COR-L47 (cell line): ENCODE measurements around the gene PPP1R9A.

Experiments used
- DNase-seq: peaks from one replicate; lab custom pipeline; 2025; lab: John Stamatoyannopoulos, UW

PPP1R9A gene

GRCh38 chr7:95097851-95098250, 190.5 kb downstream of the PPP1R9A start:
- DNase-seq = no peak

GRCh38 chr7:95099106-95099505, 191.7 kb downstream of the PPP1R9A start:
- DNase-seq = no peak

- no peak for DNase-seq
Observed at GRCh38 chr7:95101422-95101821, 194.0 kb downstream of the PPP1R9A start.

GRCh38 chr7:95102662-95103061, 195.3 kb downstream of the PPP1R9A start:
- DNase-seq = no peak

GRCh38 chr7:95104739-95105138, 197.3 kb downstream of the PPP1R9A start:
- peak; percentile 4 for DNase-seq

- DNase-seq = no peak
Observed at GRCh38 chr7:95105627-95106026, 198.2 kb downstream of the PPP1R9A start.

- DNase-seq = no peak
Observed at GRCh38 chr7:95106401-95106800, 199.0 kb downstream of the PPP1R9A start.

GRCh38 chr7:95110707-95111106, 203.3 kb downstream of the PPP1R9A start:
- DNase-seq = no peak

GRCh38 chr7:95113590-95113989, 206.2 kb downstream of the PPP1R9A start:
- no peak for DNase-seq

GRCh38 chr7:95126053-95126709, 218.8 kb downstream of the PPP1R9A start:
- DNase-seq = peak; percentile 4

GRCh38 chr7:95132500-95132899, 225.1 kb downstream of the PPP1R9A start:
- DNase-seq = no peak

GRCh38 chr7:95139922-95140321, 232.5 kb downstream of the PPP1R9A start:
- no peak for DNase-seq

GRCh38 chr7:95141755-95142154, 234.4 kb downstream of the PPP1R9A start:
- DNase-seq = no peak

- DNase-seq = no peak
Observed at GRCh38 chr7:95144256-95144655, 236.9 kb downstream of the PPP1R9A start.

GRCh38 chr7:95155965-95156364, 248.6 kb downstream of the PPP1R9A start:
- DNase-seq = no peak

- DNase-seq = no peak
Observed at GRCh38 chr7:95157381-95157780, 250.0 kb downstream of the PPP1R9A start.

GRCh38 chr7:95169678-95170077, 262.3 kb downstream of the PPP1R9A start:
- no peak for DNase-seq

GRCh38 chr7:95172420-95172819, 265.0 kb downstream of the PPP1R9A start:
- no peak for DNase-seq

GRCh38 chr7:95190515-95190914, 283.1 kb downstream of the PPP1R9A start:
- DNase-seq = no peak

GRCh38 chr7:95191795-95192194, 284.4 kb downstream of the PPP1R9A start:
- DNase-seq = no peak

- DNase-seq = no peak
Observed at GRCh38 chr7:95198863-95199262, 291.5 kb downstream of the PPP1R9A start.

GRCh38 chr7:95199779-95200558, 292.6 kb downstream of the PPP1R9A start:
- DNase-seq = peak; percentile 29

- DNase-seq = no peak
Observed at GRCh38 chr7:95200741-95201140, 293.3 kb downstream of the PPP1R9A start.

GRCh38 chr7:95201727-95202126, 294.3 kb downstream of the PPP1R9A start:
- DNase-seq = no peak
